A549 treated with AZD9567 at 1 μM for 4 hours (cell line): ENCODE measurements around the gene FITM2. TPM values are rescaled to one million over a fixed set of nuclear protein-coding genes. Genes with fewer than 3 reads are reported as not detected.

Source experiments
- total RNA-seq: library from RNA; stranded (reverse); fragments of 200-300 nt; extraction: Qiagen RNA extraction; gene quantifications from 5 replicates; pipeline ENCODE4 v1.2.3, GENCODE V29; 2022; ENCODE audit not compliant: insufficient read depth

The FITM2 gene
- total RNA-seq: 8.4 to 9.9 TPM (median 9.0 TPM) in 5 replicates

GRCh38 chr20:44310664-44311639, at the start of gene FITM2:
FITM2 (minus strand) TSS chr20:44311202; CDS start chr20:44311148, 54 bp downstream.

GRCh38 chr20:44355498-44356352, 44.7 kb upstream of the FITM2 start, which contains the start of gene HNF4A:
HNF4A (plus strand) TSS chr20:44355699; CDS start chr20:44355805, 106 bp downstream.

GRCh38 chr20:44336725-44337380, 25.9 kb upstream of the FITM2 start, which contains the start of gene R3HDML:
R3HDML (plus strand) TSS chr20:44337043; CDS start chr20:44337158, 115 bp downstream.

Other genes starting within 250 kb of the FITM2 start
- 3.3 to 4.8 TPM (median 3.8 TPM) in 5 replicates for gene JPH2, start 124.0 kb downstream of the FITM2 start, total RNA-seq
- gene OSER1, start 100.4 kb downstream of the FITM2 start, total RNA-seq: 49.6 to 60.7 TPM (median 54.0 TPM) in 5 replicates
- gene GDAP1L1, start 63.9 kb downstream of the FITM2 start, total RNA-seq: 0.26 TPM in 1 of 5 replicates, not detected in the others
- 0.11 to 0.41 TPM (median 0.17 TPM) in 4 of 5 replicates, not detected in the other for gene R3HDML, start 25.8 kb upstream of the FITM2 start, total RNA-seq
- gene HNF4A, start 44.5 kb upstream of the FITM2 start, total RNA-seq: 13.5 to 15.7 TPM (median 15.1 TPM) in 5 replicates
- gene TTPAL, start 164.7 kb upstream of the FITM2 start, total RNA-seq: 13.8 to 16.8 TPM (median 16.0 TPM) in 5 replicates
- gene SERINC3, start 210.9 kb upstream of the FITM2 start, total RNA-seq: 75.5 to 89.7 TPM (median 83.2 TPM) in 5 replicates